CD4-positive, alpha-beta T cell treated with Interleukin-10 for 1 hour (primary cell): Measurements from ENCODE around the gene CHIT1.
"Not testable (repeated sequence)": the region's sequence is repeated elsewhere in the genome, so short reads cannot be mapped to it uniquely, and the experiment has no call there.

ENCODE experiments used
- DNase-seq: peaks from one replicate; pipeline ENCODE4 v3.0.0-alpha.2; 2020

The CHIT1 gene

GRCh38 chr1:203265541-203265940, 36.1 kb upstream of the CHIT1 start:
- DNase-seq, result no peak

DNA sequence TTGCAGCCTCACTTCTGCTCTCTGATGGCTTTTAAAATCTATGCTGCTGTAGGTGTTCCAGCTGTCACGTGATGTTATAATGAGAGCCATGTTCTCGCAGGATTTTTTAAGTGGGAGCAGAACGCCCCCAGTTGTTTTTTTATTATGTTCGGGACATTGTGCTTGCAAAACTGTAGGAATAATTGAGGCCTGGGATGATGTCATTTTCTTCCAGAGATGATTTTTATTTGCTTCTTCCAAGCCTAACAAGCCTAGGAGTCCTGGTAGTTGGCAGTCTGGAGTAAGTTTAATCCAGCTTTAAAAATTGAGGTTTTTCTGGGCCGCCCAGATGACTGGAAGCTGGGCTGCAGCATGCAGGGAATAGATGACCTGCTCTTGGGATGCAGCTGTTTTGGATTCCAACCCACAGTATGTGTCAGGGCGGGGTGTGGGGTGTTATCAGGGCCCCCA, 34.6 kb upstream of the CHIT1 start:
- DNase-seq, result no peak

DNA sequence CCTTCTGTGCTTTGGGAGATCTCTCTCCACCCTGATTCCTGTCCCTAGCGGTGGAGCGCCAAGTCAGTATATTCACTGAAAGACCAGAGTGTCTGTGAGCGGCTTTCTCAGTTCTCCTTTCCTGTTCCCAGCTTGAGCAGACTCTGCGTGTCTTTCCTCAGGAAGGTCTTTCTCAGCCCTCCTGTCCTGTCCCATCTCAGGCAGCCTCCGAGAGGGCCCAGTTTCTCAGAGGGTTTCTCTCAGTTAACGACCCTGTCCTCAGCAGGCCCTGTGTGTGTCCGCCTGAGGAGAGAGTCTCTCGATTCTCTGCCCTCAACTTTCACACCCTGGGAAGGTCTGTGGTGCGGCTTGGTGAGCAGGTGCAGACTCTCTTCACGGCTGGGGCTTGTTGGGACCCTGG, 34.0 kb upstream of the CHIT1 start:
- no peak for DNase-seq

- not testable (repeated sequence) for DNase-seq
These were observed 27.2 kb upstream of the CHIT1 start for GRCh38 chr1:203256636-203257035.

- DNase-seq, result not testable (repeated sequence)
These were observed 25.3 kb upstream of the CHIT1 start for GRCh38 chr1:203254782-203255181.

GRCh38 chr1:203252678-203253077, 23.2 kb upstream of the CHIT1 start:
- DNase-seq, result no peak

GRCh38 chr1:203251466-203251865, 22.0 kb upstream of the CHIT1 start:
- no peak for DNase-seq

DNA sequence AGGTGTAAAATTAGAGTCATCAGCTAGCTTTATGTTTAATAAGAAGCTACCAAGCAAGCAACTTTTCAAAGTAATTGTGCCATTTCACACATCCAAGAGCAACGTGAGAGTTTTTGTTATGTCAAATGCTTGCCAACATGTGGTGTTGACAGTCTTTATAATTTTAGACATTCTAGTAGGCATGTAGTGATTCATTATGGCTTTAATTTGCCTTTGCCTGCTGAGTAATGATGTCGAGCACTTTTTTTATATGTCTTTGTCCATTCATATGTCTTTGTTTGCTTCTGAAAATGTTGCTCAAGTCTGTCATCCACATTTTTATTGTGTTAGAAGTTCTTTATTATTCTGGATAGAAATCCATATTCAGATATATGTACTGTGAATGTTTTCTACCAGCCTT, 21.4 kb upstream of the CHIT1 start:
- no peak for DNase-seq

DNA sequence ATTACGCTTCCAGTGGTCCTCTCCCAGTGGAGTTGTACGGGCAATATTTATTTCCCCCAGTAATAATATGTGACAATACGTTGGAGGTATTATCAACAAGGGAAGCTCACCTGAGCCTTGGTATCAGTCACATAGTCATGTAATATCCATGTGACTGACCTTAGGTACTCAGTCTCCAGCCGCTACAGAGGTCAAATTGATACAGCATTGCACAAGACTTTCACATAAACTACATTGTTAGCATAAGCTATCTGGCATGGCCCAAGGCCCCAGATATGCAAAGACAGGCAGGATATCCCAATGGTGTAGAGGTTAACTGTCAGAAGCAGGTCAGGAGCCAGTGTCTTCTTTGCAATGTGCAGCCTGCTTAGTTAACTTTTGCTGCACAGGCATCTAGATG, 15.3 kb upstream of the CHIT1 start:
- no peak for DNase-seq

DNA sequence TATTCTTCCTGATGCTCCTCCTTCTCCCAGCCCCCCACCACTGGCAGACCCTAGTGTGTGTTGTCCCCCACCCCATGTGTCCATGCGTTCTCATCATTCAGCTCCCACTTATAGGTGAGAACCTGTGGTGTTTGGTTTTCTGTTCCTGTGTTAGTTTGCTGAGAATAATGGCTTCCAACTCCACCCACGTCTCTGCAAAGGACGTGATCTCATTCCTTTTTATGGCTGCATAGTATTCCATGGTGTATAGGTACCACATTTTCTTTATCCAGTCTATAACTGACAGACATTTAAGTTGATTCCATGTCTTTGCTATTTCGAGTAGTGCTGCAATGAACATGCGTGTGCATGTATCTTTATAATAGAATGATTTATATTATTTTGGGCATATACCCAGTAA, 12.2 kb upstream of the CHIT1 start:
- DNase-seq, result not testable (repeated sequence)

DNA sequence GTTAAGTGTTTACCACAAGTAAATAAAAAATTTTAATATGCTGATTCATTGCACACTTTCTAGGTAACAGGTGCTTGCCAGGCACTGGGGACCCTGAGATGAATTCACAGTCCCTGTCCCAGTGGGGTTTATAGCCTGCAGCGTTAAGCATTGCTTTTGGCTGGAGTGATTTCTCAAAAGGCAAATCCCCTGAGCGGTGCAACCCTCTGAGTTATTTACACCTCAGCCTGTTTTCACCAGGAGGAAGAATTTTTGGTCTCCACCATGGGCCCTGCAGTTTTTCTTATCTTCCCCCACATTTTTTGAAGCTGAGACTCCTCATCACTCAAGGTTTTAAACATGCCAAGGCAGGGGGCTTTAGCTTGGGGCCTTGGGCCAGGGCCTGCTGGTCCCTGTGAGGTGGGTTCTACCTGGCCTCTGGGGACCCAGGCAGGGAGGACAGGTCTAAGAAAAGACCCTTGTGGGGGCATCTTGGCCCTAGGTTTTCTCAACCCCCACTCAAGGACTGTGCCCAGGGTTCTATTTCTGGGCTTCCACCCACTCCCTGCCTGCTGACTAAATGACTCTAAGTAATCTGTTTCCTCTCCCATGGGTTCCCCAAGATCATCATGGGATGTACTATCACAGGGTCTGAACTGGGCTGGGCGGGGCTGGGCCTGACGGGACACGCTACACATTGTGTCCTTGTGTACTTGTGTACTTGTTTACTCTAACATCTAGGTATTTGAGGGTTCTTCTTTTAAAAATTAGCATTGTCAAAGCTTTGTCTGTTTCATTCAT, 10.2 kb upstream of the CHIT1 start:
- DNase-seq, result no peak

DNA sequence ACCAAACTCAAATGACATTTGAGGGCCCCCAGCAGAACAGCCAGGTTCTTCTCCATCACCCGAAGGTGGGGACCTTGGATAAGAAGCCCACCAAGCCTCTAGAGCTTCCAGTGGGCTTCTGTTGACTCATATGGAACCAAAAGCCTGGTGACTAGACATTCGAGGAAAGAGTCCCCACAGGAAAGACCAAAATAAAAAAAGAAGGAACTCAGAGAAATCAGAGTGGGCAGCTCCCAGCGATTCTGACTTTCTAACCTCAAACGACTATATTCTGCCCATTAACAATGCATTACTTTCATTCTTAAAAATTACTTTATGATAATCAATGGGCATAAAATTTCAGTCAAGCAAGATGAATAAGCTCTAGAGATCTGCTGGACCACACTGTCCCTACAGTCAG, 9.6 kb upstream of the CHIT1 start:
- DNase-seq, result no peak

DNA sequence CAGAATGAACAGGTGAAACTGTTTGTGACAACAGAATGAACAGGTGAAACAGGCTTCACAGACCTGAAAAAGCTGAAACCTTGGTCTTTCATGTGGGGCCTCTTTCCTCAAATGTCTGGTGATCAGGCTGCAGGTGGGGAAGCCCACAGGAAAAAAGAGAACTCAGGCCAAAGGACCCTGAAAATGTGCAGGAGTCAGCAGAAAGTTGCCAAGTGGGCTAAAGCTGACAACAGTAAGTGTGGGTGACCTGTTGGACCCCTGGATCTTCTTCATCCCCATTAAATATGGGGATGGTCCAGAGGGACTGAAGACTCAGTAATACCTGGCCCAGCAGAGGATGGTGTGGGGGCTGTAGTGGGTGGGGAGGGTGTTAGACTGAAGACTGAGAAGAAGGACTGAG, 9.1 kb upstream of the CHIT1 start:
- DNase-seq, result no peak

DNA sequence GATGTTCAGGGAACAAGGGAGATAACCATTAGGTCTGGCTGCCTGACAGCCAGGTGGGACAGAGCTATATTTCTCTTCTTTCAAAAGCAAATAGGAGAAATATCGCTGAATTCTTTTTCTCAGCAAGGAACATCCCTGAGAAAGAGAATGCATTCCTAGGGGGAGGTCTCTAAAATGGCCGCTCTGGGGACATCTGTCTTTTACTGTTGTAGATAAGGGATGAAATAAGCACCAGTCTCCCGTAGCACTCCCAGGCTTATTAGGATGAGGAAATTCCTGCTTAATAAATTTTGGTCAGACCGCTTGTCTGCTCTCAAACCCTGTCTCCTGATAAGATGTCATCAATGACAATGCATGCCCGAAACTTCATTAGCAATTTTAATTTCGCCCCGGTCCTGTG, 5.4 kb upstream of the CHIT1 start:
- not testable (repeated sequence) for DNase-seq

GRCh38 chr1:203228670-203229069, 803 bp downstream of the CHIT1 start:
- DNase-seq, result no peak

DNA sequence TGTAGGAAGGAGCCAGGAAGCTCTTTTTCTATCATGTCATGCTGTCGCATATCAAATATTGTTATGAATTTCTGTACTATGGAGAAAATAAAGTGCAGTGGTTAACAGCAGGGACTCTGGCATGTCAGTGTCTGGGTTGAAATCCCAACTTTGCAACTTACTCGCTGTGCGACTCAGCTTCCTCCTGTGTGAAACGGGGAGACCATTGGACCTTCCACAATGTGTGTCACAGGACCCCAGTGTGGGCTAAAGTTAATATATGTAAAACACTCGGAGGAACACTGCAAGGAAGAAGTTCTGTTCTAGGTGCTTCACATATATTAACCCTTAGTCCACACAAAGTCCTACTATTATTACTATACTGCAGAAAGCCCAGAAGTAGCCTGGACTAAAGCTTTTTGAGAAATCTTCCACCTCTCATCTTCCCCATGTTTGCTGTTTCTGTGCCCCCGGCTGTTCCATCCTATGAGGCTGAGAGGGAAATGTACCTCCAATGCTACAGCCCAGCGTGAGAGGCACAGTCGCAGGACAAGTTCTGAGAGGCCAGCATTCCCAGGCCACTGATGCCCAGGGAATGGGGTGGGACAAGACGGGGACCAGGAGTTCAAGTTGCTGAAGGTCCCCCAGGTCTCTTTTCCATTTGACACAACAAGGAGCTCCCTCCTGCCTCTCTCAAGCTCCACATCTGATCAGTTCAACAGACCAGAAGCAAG, 1.9 kb downstream of the CHIT1 start:
- DNase-seq, result no peak

DNA sequence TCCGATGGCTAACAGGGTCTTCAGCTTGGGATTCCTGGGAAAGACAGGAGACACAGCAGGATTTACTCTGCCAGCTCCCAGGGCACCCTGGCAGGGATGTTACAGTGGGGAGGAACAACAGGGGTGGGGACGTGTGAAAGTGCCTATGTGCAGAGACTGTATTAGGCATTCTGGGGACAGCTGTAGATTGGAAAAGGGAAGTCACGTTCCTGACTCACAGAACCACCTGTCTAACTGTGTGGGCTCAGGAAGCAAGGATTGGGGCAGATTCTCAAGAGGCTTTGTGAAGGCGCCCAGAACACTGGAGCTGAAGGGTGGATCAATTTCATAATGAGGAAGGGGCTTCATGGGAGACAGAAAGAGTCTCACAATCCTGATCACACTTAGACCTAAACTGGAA, 4.4 kb downstream of the CHIT1 start:
- no peak for DNase-seq

DNA sequence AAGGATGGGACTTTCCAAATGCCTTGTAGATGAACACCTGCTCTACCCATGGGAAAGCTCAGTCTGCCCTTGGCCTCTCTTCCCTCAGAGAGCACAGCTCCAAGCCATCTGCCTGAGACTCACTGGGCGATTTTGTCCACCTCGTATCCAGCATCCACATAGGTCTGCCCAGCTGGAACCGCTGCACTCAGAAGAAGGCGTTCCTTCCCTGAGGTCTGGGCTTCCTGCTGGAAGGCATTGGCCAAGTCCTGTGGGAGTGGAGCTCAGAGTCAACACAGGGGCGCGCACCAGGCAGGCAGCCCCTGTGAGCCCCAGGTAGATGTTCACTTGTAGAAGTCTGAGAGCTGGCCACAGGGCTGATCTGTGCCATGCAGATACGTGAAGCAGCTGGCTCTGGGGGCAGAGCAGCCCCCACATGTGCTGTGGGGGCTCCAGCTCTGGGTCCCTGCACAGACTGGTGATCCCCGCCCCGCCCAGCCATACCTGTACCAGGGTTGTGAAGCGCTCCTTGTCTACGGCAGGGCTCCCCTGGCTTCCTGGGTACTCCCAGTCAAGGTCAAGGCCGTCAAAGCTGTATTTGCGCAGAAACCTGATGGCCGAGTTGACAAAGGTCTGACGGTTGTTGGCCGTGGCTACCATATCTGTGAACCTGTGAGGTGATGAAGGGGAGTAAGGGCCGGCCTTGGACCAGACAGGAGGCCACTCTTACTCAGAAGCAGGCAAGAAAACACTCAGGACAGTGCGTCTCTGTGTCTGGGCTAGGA, 6.3 kb downstream of the CHIT1 start:
- DNase-seq, result no peak

- no peak for DNase-seq
These were observed 9.5 kb downstream of the CHIT1 start for GRCh38 chr1:203219934-203220333.

DNA sequence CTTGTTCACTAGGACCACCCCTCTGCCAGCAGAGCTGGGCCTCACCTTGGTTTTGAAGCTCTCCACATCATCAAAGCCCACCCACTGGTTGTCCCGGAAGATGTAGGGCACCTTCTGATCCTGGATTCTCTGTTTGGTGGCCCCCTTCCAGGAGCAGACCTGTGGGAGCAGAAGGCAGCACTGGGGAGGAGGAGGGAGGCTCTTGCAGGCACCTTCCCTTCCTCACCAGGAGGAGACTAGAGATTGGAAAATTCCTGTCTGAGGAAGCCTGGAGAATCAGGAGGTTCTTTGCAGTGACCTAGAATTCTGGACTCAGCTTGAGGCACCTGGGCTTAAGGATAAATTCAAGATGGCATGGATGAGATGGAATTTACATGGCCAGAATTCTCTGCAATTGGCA, 10.3 kb downstream of the CHIT1 start:
- no peak for DNase-seq

- no peak for DNase-seq
These were observed 11.8 kb downstream of the CHIT1 start for GRCh38 chr1:203217668-203218067.

- DNase-seq, result no peak
These were observed 12.3 kb downstream of the CHIT1 start for GRCh38 chr1:203217139-203217655.
